ENCODE results near the gene PHACTR1. TPM values are rescaled to one million over a fixed set of nuclear protein-coding genes. Genes with fewer than 3 reads are reported as not detected.

Gene PHACTR1
- total and polyA plus RNA-seq, 4 donors = 0.31 to 1.5 (median 0.79) TPM

DNA sequence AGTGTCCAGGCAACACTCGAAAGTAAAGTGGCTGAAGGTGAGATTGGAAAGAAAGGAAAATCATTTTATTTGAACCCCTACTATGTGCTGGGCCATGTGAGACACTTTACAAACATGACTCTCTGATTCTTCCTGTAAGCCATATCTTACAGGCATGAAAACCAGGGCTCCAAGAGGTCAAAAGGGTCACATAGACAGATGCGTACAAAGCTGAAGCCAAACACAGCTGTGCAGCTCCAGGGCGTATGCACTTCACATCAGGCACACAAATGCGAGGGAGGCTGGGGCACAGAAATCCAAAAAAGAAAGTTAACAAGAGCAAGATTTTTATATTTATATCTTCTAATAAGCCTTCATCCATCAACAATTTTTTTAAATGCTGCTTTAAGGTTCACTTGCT lies 176.5 kb downstream of the PHACTR1 start:
- peaks cover 0 to 2% (median 0%) of the 10 kb centered on the region in 4 donors for H3K9me3 ChIP-seq (ENCODE audit: control insufficient read depth in 4 of 4, low read length in 3 of 4)
- H3K4me3 ChIP-seq (ENCODE audit: low read depth in 1 of 3, low read length in 3 of 3) = no peak overlapping the region
- TF ChIP-seq, protein P1, sequence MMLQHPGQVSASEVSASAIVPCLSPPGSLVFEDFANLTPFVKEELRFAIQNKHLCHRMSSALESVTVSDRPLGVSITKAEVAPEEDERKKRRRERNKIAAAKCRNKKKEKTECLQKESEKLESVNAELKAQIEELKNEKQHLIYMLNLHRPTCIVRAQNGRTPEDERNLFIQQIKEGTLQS (IDR thresholded peaks at IDR 0.05) = no peak
- TF ChIP-seq FOXA1 (IDR thresholded peaks at IDR 0.05) (no peak), RXRA (IDR thresholded peaks at IDR 0.05) (no peak), HNF4G (IDR thresholded peaks at IDR 0.05) (no peak), HNF4A (conservative IDR thresholded peaks at IDR 0.05) (no peak), RAD21 (IDR thresholded peaks at IDR 0.05) (no peak), FOXA2 (IDR thresholded peaks at IDR 0.05) (no peak), NR2F2 (IDR thresholded peaks at IDR 0.05) (no peak), EGR1 (IDR thresholded peaks at IDR 0.05; ENCODE audit: low read depth in 2 of 2) (no peak), JUND (IDR thresholded peaks at IDR 0.05) (no peak), GABPA (IDR thresholded peaks at IDR 0.05 in 1 of 2, conservative IDR thresholded peaks at IDR 0.05 in 1 of 2) (no peak)
- TF ChIP-seq, protein P2, sequence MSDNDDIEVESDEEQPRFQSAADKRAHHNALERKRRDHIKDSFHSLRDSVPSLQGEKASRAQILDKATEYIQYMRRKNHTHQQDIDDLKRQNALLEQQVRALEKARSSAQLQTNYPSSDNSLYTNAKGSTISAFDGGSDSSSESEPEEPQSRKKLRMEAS (IDR thresholded peaks at IDR 0.05) = no peak
- TF ChIP-seq, protein P3, sequence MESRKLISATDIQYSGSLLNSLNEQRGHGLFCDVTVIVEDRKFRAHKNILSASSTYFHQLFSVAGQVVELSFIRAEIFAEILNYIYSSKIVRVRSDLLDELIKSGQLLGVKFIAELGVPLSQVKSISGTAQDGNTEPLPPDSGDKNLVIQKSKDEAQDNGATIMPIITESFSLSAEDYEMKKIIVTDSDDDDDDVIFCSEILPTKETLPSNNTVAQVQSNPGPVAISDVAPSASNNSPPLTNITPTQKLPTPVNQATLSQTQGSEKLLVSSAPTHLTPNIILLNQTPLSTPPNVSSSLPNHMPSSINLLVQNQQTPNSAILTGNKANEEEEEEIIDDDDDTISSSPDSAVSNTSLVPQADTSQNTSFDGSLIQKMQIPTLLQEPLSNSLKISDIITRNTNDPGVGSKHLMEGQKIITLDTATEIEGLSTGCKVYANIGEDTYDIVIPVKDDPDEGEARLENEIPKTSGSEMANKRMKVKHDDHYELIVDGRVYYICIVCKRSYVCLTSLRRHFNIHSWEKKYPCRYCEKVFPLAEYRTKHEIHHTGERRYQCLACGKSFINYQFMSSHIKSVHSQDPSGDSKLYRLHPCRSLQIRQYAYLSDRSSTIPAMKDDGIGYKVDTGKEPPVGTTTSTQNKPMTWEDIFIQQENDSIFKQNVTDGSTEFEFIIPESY (IDR thresholded peaks at IDR 0.05) = no peak
- TF ChIP-seq, protein P4, sequence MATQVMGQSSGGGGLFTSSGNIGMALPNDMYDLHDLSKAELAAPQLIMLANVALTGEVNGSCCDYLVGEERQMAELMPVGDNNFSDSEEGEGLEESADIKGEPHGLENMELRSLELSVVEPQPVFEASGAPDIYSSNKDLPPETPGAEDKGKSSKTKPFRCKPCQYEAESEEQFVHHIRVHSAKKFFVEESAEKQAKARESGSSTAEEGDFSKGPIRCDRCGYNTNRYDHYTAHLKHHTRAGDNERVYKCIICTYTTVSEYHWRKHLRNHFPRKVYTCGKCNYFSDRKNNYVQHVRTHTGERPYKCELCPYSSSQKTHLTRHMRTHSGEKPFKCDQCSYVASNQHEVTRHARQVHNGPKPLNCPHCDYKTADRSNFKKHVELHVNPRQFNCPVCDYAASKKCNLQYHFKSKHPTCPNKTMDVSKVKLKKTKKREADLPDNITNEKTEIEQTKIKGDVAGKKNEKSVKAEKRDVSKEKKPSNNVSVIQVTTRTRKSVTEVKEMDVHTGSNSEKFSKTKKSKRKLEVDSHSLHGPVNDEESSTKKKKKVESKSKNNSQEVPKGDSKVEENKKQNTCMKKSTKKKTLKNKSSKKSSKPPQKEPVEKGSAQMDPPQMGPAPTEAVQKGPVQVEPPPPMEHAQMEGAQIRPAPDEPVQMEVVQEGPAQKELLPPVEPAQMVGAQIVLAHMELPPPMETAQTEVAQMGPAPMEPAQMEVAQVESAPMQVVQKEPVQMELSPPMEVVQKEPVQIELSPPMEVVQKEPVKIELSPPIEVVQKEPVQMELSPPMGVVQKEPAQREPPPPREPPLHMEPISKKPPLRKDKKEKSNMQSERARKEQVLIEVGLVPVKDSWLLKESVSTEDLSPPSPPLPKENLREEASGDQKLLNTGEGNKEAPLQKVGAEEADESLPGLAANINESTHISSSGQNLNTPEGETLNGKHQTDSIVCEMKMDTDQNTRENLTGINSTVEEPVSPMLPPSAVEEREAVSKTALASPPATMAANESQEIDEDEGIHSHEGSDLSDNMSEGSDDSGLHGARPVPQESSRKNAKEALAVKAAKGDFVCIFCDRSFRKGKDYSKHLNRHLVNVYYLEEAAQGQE (IDR thresholded peaks at IDR 0.05) = no peak
- no peaks in the 10 kb centered on the region for H3K27me3 ChIP-seq (ENCODE audit: control insufficient read depth in 4 of 4, insufficient read depth in 4 of 4, low read length in 3 of 4)
- H3K27ac ChIP-seq (ENCODE audit: low read depth in 1 of 2, low read length in 2 of 2) = no peak overlapping the region
- WGBS = 68% methylated on average over 4 of the region's 4 CpGs
- no peak for DNase-seq (ENCODE audit: low spot score)
- no peaks in the 10 kb centered on the region for H3K36me3 ChIP-seq (ENCODE audit: control insufficient read depth in 4 of 4, insufficient read depth in 3 of 4, low read depth in 1 of 4, low read length in 3 of 4)
- peaks cover 0 to 4% (median 0%) of the 10 kb centered on the region in 4 donors for H3K4me1 ChIP-seq (ENCODE audit: control insufficient read depth in 4 of 4, insufficient read depth in 4 of 4, low read length in 3 of 4)
- no peak overlapping the region for H3K9ac ChIP-seq (ENCODE audit: low read depth in 1 of 2, low read length in 2 of 2)

DNA sequence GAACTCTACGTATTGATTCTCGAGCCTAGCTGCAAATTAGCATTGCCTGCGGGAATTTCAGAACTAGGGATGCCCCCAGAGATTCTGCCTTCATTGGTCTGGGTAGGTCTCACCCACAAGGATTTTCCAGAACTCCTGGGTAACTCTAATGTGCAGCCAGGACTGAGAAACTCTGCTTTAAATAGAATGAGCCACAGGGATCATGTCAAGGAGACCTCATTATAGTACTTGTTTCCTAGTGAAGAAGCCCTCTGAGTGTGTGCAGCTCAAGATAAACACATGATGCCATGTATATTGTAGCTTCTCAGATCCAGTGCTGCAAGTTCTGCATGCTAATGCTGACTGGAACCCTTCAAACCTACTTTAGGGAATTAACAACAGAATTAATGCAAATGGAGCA lies 179.2 kb downstream of the PHACTR1 start:
- no peak overlapping the region for H3K27ac ChIP-seq (ENCODE audit: low read depth in 1 of 2, low read length in 2 of 2)
- no peaks in the 10 kb centered on the region for H3K36me3 ChIP-seq (ENCODE audit: control insufficient read depth in 4 of 4, insufficient read depth in 3 of 4, low read depth in 1 of 4, low read length in 3 of 4)
- no peaks in the 10 kb centered on the region for H3K27me3 ChIP-seq (ENCODE audit: control insufficient read depth in 4 of 4, insufficient read depth in 4 of 4, low read length in 3 of 4)
- no peak overlapping the region for H3K4me3 ChIP-seq (ENCODE audit: low read depth in 1 of 3, low read length in 3 of 3)
- no peak for DNase-seq (ENCODE audit: low spot score)
- 82% methylated on average over 3 of the region's 3 CpGs for WGBS
- peaks cover 0 to 4% (median 0%) of the 10 kb centered on the region in 4 donors for H3K4me1 ChIP-seq (ENCODE audit: control insufficient read depth in 4 of 4, insufficient read depth in 4 of 4, low read length in 3 of 4)
- no peak overlapping the region for H3K9ac ChIP-seq (ENCODE audit: low read depth in 1 of 2, low read length in 2 of 2)
- no peak for TF ChIP-seq YY1 (IDR thresholded peaks at IDR 0.05)
- no peak for TF ChIP-seq TAF1 (conservative IDR thresholded peaks at IDR 0.05)
- TF ChIP-seq, protein P2 (IDR thresholded peaks at IDR 0.05) = no peak
- TF ChIP-seq, protein P3 (IDR thresholded peaks at IDR 0.05) = no peak
- TF ChIP-seq FOXA2 (IDR thresholded peaks at IDR 0.05) = no peak
- no peak for TF ChIP-seq NR2F2 (IDR thresholded peaks at IDR 0.05)
- no peak for TF ChIP-seq HNF4G (IDR thresholded peaks at IDR 0.05)
- TF ChIP-seq, protein P1 (IDR thresholded peaks at IDR 0.05) = no peak
- TF ChIP-seq, protein P4 (IDR thresholded peaks at IDR 0.05) = no peak
- no peak for TF ChIP-seq GABPA (IDR thresholded peaks at IDR 0.05 in 1 of 2, conservative IDR thresholded peaks at IDR 0.05 in 1 of 2)
- no peak for TF ChIP-seq RAD21 (IDR thresholded peaks at IDR 0.05)
- no peaks in the 10 kb centered on the region for H3K9me3 ChIP-seq (ENCODE audit: control insufficient read depth in 4 of 4, low read length in 3 of 4)

Measured in liver (tissue), 9 donors.